NCI-H526 treated with DMSO at 0.1 percent for 48 hours (cell line): ENCODE measurements around the gene IHH.
A peak's percentile ranks its signal among the peaks of the same experiment; 100 is the strongest.

Experiments used
- DNase-seq: peaks from one replicate; lab custom pipeline; 2025; lab: John Stamatoyannopoulos, UW

IHH gene

GRCh38 chr2:219060821-219061791 is at the start of gene IHH:
IHH (minus strand) TSS chr2:219060921; CDS start chr2:219060467, 454 bp downstream.
- DNase-seq, result no peak

DNA sequence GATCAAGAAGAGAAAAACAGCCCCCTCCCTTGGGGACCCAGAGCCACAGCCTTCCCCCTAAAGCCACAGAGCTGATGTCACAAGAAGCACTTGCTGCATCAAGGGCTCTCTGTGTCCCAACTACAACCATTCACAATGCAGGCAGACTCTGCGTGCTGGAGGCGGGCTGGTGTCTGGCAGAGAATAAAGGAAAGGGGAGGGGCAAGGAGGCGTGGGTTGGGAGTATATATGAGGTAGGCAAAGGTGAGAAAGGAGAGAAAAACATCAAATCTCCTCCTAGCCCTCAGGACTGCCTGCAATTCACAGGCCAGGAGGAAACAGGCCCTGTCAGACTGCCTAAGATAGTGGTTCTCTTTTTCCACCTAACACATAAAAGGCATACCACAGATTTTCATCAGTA is 48.8 kb upstream of the IHH start:
- no peak for DNase-seq

- no peak for DNase-seq
These were observed 47.0 kb upstream of the IHH start for GRCh38 chr2:219107758-219108157.

- no peak for DNase-seq
These were observed 45.5 kb upstream of the IHH start for GRCh38 chr2:219106251-219106650.

GRCh38 chr2:219104107-219105035 is 43.6 kb upstream of the IHH start:
- peak; percentile 53 for DNase-seq

- DNase-seq, result no peak
These were observed 38.6 kb upstream of the IHH start for GRCh38 chr2:219099329-219099728.

DNA sequence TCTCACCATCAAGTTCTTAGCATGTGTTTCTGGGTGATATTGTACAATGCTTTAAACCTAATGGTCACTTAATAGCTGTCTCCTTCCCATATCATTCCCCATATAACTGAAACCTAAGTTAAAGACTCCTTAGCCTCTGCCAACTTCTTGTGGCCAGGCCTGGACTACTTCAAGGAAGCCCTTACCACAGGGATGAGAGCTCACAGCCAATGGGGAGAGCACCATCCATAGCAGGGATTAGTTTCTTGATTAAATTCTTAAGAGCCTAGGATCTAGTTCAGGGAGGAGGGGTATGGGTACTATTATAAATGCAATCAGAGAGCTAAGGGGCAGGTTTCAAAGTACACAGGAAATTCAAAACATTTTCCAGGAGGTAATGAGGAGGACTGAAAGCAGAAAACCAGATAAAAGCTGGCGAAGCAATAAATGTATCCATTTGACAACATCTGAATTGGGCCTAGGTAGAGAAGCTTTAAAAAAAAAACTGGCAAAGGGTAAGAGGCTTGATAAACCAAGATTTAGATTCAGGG is 34.8 kb upstream of the IHH start:
- no peak for DNase-seq

DNA sequence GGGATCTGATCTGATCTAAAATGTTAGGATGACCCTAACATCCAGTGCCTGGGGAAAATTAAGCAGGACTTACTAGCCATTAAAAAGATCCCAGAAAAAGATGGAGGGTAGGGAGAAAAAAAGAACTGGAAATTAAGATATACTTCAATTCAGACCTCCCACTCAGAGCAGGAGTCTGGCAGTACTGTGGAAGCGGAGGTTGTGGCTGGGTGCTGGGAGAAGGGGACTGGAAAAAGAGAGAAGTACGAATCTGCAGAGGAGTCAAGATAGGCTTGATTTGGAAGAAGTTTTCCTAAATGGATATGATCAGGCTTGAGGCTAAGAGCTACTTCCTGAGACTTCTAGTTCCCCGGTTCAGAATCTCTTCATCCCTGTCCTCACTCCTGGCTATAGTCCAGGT is 33.5 kb upstream of the IHH start:
- DNase-seq, result no peak

DNA sequence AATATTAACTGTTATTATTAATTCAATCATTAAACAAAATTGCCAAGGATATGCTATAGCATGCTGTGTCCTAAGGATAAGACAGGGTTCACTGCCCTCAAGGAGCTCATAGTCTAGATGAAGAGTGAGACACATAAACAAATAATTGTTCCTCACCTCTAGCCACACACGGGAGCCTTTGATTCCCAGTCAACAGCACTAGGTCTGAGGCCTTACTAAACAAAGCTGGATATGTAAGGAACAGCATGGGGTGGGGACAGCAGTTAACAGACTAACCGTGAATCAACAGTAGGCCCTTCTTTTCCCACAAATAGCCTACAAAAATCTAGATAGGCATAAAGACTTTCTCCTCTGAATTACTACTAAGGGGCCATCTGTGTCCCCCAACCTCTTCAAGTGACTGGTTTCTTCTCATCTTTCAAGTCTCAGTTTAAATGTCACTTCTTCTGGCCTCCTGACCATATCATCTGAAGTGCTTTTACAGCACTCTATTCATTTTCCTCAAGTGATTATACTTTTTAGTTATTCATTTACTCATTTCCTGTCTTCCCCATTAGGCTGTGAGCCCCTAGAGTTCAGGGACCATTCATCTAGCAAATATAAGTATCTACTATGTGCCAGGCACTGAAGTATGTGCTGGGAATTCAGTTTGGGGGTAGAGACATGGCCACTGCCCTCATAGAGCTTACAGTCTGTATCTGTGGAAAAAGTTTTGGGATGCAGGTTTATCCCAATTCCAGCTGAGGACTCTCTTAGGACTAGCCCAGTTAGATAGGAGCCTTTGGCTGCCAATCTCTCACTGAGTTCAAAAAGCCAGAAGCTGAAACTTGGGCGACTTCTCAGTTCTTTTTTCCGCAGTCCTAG is 29.9 kb upstream of the IHH start:
- DNase-seq, result no peak

DNA sequence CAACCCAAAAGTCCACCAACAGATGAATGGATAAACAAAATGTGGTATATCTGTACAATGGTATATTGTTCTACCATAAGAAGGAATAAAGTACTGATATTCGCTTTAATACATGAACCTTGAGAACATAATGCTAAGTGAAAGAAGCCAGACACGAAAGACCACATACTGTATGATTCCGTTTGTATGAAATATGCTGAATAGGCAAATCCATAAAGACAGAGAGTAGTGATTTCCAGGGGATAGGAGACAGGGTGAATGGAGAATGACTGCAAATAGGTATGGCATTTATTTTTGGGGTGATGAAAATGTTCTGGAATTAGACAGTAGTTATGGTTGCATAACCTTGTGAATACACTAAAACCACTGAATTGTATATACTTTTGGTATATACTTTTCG is 28.6 kb upstream of the IHH start:
- no peak for DNase-seq

- no peak for DNase-seq
These were observed 27.1 kb upstream of the IHH start for GRCh38 chr2:219087848-219088247.

GRCh38 chr2:219087361-219087760 is 26.6 kb upstream of the IHH start:
- DNase-seq, result no peak

- no peak for DNase-seq
These were observed 25.5 kb upstream of the IHH start for GRCh38 chr2:219086196-219086595.

GRCh38 chr2:219084791-219085190 is 24.1 kb upstream of the IHH start:
- no peak for DNase-seq

DNA sequence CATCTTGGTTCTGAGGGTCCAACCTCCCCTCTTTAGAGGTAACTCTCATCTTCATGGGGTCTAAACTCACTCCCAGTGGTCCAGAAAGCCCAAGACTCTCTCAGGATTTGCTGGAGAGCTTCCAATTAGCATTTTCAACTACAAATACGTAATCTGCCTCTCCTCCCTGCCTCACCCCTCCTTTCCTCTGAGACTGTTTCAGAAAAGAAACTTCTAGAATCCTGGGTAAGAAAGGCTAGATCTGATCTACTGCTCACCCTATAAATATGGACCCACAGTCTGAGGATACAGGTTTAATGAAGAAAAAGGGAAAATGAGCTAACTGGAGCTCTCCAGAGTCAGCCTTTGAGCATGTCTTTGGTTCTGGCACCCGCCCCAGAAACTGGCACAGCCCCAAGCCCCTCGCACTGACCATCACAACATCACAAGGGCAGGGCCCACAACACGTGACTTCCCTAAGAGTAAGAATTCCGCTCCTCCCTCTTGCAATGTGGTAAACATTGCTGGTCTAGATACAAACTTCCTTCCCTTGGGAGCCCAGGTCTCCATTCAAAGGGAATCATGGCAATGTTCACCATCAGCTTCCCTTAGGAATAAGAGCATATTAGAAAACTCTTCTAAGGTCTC is 21.7 kb upstream of the IHH start:
- no peak for DNase-seq

GRCh38 chr2:219081701-219082331 is 21.1 kb upstream of the IHH start:
- no peak for DNase-seq

DNA sequence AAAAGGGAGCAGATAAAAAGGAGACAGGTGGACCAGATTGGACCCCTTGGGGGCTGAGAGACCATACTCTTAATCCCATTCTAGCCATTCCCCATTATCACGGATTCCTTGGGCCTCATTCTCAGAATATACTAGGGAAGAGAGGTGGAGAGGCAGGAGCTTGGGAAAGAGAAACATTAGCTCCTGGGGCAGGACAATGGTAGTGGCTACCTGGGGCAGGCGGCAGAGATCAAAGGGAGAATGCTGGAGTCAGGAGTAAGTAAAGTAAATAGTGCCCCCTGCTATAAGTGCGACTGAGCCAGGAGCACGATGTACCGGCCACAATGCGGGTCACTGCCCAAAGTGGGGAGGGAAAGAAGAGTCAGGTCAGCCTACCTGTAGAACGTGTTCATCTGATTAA is 20.4 kb upstream of the IHH start:
- no peak for DNase-seq

DNA sequence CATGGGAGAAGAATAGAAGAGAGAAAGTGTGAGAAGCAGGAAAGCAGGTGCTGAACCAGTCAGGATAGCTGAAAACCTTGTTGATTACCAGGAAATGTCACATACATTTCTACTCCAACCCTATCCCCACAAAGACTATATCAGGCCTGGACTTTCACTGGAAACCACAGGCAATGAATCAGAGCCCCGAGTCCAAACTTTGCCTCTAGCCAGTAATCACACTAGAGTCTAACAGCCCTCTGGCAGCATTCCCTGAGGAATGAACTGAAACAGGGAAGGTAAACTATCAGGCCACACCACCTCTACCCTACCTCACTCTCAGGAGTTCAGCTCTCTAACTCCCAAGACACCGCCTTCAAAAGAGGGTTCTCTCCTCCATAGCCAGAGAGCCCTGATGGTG is 18.7 kb upstream of the IHH start:
- DNase-seq, result no peak

- no peak for DNase-seq
These were observed 18.2 kb upstream of the IHH start for GRCh38 chr2:219078951-219079350.

DNA sequence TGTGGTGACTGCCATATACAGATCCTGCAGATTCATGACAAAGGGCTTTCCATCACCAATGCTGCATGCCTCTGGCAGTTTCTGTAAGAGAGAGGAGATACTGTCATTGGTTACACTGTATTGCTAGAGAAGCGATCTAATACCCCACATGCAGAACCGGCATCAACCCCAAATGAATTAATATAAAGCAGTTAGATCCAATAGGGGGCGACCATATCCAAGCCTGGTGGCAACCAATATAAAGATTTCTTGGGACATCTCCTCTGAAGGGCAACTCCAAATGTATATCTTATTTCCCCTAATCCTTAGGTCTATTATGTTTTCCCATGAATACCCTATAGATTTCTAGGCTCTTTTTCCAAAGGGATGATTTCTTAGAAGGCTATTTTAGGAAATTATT is 17.4 kb upstream of the IHH start:
- no peak for DNase-seq

GRCh38 chr2:219076253-219076652 is 15.5 kb upstream of the IHH start:
- DNase-seq, result no peak
